Vagina (tissue), 2 donors: ENCODE results near the gene SLC7A14.

Experiments
- POLR2A ChIP-seq, 2 donors: fragments of 450-650 bp; IDR thresholded peaks; one replicate each; pipeline ENCODE4 v1.6.1; 2017; ENCODE audit warnings: antibody characterized with exemption in 2 of 2, mild to moderate bottlenecking in 2 of 2, moderate library complexity in 2 of 2
- POLR2AphosphoS5 ChIP-seq, 2 donors: sonication (generic); formaldehyde crosslinking; IDR thresholded peaks; one replicate each; pipeline ENCODE4 v1.9.0; 2017; ENCODE audit warnings: antibody characterized with exemption in 2 of 2, mild to moderate bottlenecking in 2 of 2, low read depth in 1 of 2; ENCODE audit not compliant: insufficient read depth in 1 of 2
- TF ChIP-seq, protein P1 (sequence below), 3 experiments: fragments of 450-650 bp in 2 of 3; fragments of 200-600 bp in 1 of 3; sonication (generic) in 1 of 3; IDR thresholded peaks; one replicate each; pipeline ENCODE4 v1.5.1; 2017 to 2019; ENCODE audit warnings: antibody characterized with exemption in 3 of 3, mild to moderate bottlenecking in 2 of 3, moderate library complexity in 2 of 3

DNA sequence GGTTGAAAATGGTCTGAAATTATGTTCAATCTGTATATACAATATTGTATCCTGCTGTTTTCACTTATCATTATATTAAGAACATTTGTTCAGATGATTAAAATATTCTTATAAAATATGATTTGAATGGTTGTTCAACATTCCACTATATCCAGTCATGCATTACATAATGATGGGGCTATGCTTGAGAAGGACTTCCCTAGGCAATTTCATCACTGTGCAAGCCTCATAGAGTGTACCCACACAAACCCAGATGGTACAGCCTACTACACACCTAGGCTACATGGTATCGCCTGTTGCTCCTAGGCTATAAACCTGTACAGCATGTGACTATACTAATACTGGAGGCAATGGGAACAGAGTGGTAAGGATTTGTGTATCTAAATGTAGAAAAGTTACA is 30.5 kb downstream of the SLC7A14 start:
- TF ChIP-seq POLR2A (IDR thresholded peaks at IDR 0.05) = no peak
- TF ChIP-seq, protein P1, sequence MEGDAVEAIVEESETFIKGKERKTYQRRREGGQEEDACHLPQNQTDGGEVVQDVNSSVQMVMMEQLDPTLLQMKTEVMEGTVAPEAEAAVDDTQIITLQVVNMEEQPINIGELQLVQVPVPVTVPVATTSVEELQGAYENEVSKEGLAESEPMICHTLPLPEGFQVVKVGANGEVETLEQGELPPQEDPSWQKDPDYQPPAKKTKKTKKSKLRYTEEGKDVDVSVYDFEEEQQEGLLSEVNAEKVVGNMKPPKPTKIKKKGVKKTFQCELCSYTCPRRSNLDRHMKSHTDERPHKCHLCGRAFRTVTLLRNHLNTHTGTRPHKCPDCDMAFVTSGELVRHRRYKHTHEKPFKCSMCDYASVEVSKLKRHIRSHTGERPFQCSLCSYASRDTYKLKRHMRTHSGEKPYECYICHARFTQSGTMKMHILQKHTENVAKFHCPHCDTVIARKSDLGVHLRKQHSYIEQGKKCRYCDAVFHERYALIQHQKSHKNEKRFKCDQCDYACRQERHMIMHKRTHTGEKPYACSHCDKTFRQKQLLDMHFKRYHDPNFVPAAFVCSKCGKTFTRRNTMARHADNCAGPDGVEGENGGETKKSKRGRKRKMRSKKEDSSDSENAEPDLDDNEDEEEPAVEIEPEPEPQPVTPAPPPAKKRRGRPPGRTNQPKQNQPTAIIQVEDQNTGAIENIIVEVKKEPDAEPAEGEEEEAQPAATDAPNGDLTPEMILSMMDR (IDR thresholded peaks at IDR 0.05) = no peak
- TF ChIP-seq POLR2AphosphoS5 (IDR thresholded peaks at IDR 0.05; ENCODE audit: insufficient read depth in 1 of 2, low read depth in 1 of 2) = no peak
